ENCODE data around the gene CLTC. TPM values are rescaled to one million over a fixed set of nuclear protein-coding genes. Genes with fewer than 3 reads are reported as not detected.

Gene CLTC
- total and polyA plus RNA-seq, 2 of the 8 experiments (the other 6 are each of a cell fraction or from before 2014, with no cell fraction given), result 175 to 283 TPM

- TF ChIP-seq CHD7 (IDR thresholded peaks at IDR 0.05; ENCODE audit: insufficient replicate concordance, low read length) (no peak), KDM4A (IDR thresholded peaks at IDR 0.05; ENCODE audit: low read depth, low read length, severe bottlenecking) (no peak)
Observed at GRCh38 chr17:59699218-59699617, 79.5 kb downstream of the CLTC start (continued).

All from H1 (cell line).